Lower leg skin (tissue), 3 donors: ENCODE results near the gene A3GALT2.

Experiments used
- CTCF ChIP-seq, 3 donors: fragments of 450-650 bp; IDR thresholded peaks; one replicate each; pipeline ENCODE4 v1.5.1; 2016; ENCODE audit warnings: antibody characterized with exemption in 3 of 3, mild to moderate bottlenecking in 3 of 3, moderate library complexity in 2 of 3
- POLR2A ChIP-seq, 2 donors: fragments of 450-650 bp; IDR thresholded peaks; one replicate each; pipeline ENCODE4 v1.6.1; 2016 to 2017; ENCODE audit warnings: antibody characterized with exemption in 2 of 2, mild to moderate bottlenecking in 1 of 2, moderate library complexity in 1 of 2

DNA sequence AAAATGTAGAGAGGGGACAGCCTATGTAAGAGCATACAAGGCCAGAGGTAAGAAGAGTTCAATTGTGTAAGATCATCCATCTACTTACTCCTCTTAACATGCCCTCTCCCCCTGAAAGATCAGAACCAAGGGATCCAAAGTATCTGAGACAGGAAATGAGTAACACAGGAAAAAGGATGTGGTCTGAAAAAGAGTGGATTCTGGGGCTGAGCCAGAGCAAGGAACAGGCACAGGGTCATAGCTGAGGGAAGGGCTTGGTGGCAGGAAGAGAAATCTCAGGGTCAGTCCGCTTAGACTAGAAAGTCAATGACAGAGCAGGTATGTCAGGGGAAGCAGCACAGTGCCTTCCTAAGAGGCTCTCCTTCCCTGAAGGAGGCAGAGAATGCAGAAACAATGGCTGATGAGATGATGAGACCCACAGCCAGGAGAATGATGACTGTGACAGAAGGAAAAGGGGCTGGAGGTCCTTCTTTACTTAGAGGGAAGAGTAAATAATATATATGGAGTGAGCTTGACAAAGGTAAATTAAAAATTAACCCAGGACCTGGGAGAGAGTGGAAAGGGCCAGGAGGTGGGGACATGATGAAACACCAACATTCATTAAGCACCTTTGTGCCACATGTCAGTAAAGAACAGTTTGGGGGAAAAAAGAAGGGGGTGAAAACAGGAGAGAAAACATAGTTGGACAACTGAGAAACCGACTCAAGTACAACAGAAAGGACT lies 26.2 kb upstream of the A3GALT2 start:
- TF ChIP-seq CTCF (IDR thresholded peaks at IDR 0.05) (no peak), POLR2A (IDR thresholded peaks at IDR 0.05) (no peak)
